Measurements from ENCODE around the gene SGCG.
"Not testable (repeated sequence)": the region's sequence is repeated elsewhere in the genome, so short reads cannot be mapped to it uniquely, and the experiment has no call there.

The SGCG gene

GRCh38 chr13:23273498-23273897 lies 92.7 kb downstream of the SGCG start:
- no peak for TF ChIP-seq SUZ12 (IDR thresholded peaks at IDR 0.05)
- TF ChIP-seq HDGF (IDR thresholded peaks at IDR 0.05; ENCODE audit: borderline replicate concordance), result no peak
- no peak for TF ChIP-seq CTBP1 (IDR thresholded peaks at IDR 0.05; ENCODE audit: borderline replicate concordance)
- no peak for TF ChIP-seq TARDBP (IDR thresholded peaks at IDR 0.05)
- no peak for TF ChIP-seq BHLHE40 (IDR thresholded peaks at IDR 0.05; ENCODE audit: borderline replicate concordance)
- no peak for TF ChIP-seq FOXK2 (IDR thresholded peaks at IDR 0.05)
- no peak for TF ChIP-seq FOXA1 (IDR thresholded peaks at IDR 0.05)
- no peak for TF ChIP-seq SP1 (IDR thresholded peaks at IDR 0.05)
- TF ChIP-seq ZNF384 (IDR thresholded peaks at IDR 0.05), result no peak
- no peak for TF ChIP-seq L3MBTL2 (conservative IDR thresholded peaks at IDR 0.05)
- TF ChIP-seq FOXM1 (IDR thresholded peaks at IDR 0.05; ENCODE audit: borderline replicate concordance), result no peak
- no peak for TF ChIP-seq ARNT (IDR thresholded peaks at IDR 0.05)
- TF ChIP-seq ELF4 (IDR thresholded peaks at IDR 0.05), result no peak
- TF ChIP-seq LEF1 (IDR thresholded peaks at IDR 0.05; ENCODE audit: borderline replicate concordance), result no peak
- no peak for TF ChIP-seq PKNOX1 (IDR thresholded peaks at IDR 0.05)
- TF ChIP-seq NFRKB (IDR thresholded peaks at IDR 0.05), result no peak
- POLR2A ChIA-PET, result no interaction called here
- no peak for DNase-seq (ENCODE audit: extremely low spot score)
- CTCF ChIA-PET, result no interaction called here

- POLR2A ChIA-PET, result no interaction called here
- CTCF ChIA-PET, result no interaction called here
- TF ChIP-seq PKNOX1 (IDR thresholded peaks at IDR 0.05) (no peak), TARDBP (IDR thresholded peaks at IDR 0.05) (no peak)
- DNase-seq (ENCODE audit: extremely low spot score), result no peak
Observed at GRCh38 chr13:23279321-23279720, 98.5 kb downstream of the SGCG start.

- no peak for DNase-seq (ENCODE audit: extremely low spot score)
- TF ChIP-seq ELF4 (IDR thresholded peaks at IDR 0.05), result no peak
- TF ChIP-seq L3MBTL2 (conservative IDR thresholded peaks at IDR 0.05), result no peak
- no peak for TF ChIP-seq SUZ12 (IDR thresholded peaks at IDR 0.05)
- no peak for TF ChIP-seq FOXK2 (IDR thresholded peaks at IDR 0.05)
- no peak for TF ChIP-seq HDGF (IDR thresholded peaks at IDR 0.05; ENCODE audit: borderline replicate concordance)
- no peak for TF ChIP-seq LEF1 (IDR thresholded peaks at IDR 0.05; ENCODE audit: borderline replicate concordance)
- TF ChIP-seq NFRKB (IDR thresholded peaks at IDR 0.05), result no peak
- no peak for TF ChIP-seq FOXM1 (IDR thresholded peaks at IDR 0.05; ENCODE audit: borderline replicate concordance)
- ChIA-PET CTCF (no interaction called here), POLR2A (no interaction called here)
Observed at GRCh38 chr13:23288564-23288963, 107.8 kb downstream of the SGCG start.

GRCh38 chr13:23288995-23289394 lies 108.2 kb downstream of the SGCG start:
- TF ChIP-seq ELF4 (IDR thresholded peaks at IDR 0.05), result no peak
- TF ChIP-seq PKNOX1 (IDR thresholded peaks at IDR 0.05), result no peak
- no peak for TF ChIP-seq CTBP1 (IDR thresholded peaks at IDR 0.05; ENCODE audit: borderline replicate concordance)
- TF ChIP-seq L3MBTL2 (conservative IDR thresholded peaks at IDR 0.05), result no peak
- TF ChIP-seq FOXK2 (IDR thresholded peaks at IDR 0.05), result no peak
- no peak for TF ChIP-seq NFRKB (IDR thresholded peaks at IDR 0.05)
- no peak for TF ChIP-seq BHLHE40 (IDR thresholded peaks at IDR 0.05; ENCODE audit: borderline replicate concordance)
- TF ChIP-seq ARNT (IDR thresholded peaks at IDR 0.05), result no peak
- ChIA-PET POLR2A (no interaction called here), CTCF (no interaction called here)
- DNase-seq (ENCODE audit: extremely low spot score), result no peak

- POLR2A ChIA-PET, result no interaction called here
- TF ChIP-seq ELF4 (IDR thresholded peaks at IDR 0.05), result no peak
- TF ChIP-seq FOXK2 (IDR thresholded peaks at IDR 0.05), result no peak
- TF ChIP-seq SUZ12 (IDR thresholded peaks at IDR 0.05), result no peak
- TF ChIP-seq FOXA1 (IDR thresholded peaks at IDR 0.05), result no peak
- no peak for TF ChIP-seq ZNF384 (IDR thresholded peaks at IDR 0.05)
- no peak for TF ChIP-seq BHLHE40 (IDR thresholded peaks at IDR 0.05; ENCODE audit: borderline replicate concordance)
- TF ChIP-seq TARDBP (IDR thresholded peaks at IDR 0.05), result no peak
- no peak for TF ChIP-seq LEF1 (IDR thresholded peaks at IDR 0.05; ENCODE audit: borderline replicate concordance)
- TF ChIP-seq HDGF (IDR thresholded peaks at IDR 0.05; ENCODE audit: borderline replicate concordance), result no peak
- TF ChIP-seq NFRKB (IDR thresholded peaks at IDR 0.05), result no peak
- TF ChIP-seq ARNT (IDR thresholded peaks at IDR 0.05), result no peak
- no peak for TF ChIP-seq SP1 (IDR thresholded peaks at IDR 0.05)
- TF ChIP-seq L3MBTL2 (conservative IDR thresholded peaks at IDR 0.05), result no peak
- no peak for TF ChIP-seq PKNOX1 (IDR thresholded peaks at IDR 0.05)
- no peak for TF ChIP-seq CTBP1 (IDR thresholded peaks at IDR 0.05; ENCODE audit: borderline replicate concordance)
- no peak for TF ChIP-seq FOXM1 (IDR thresholded peaks at IDR 0.05; ENCODE audit: borderline replicate concordance)
- CTCF ChIA-PET, result no interaction called here
- no peak for DNase-seq (ENCODE audit: extremely low spot score)
Observed at GRCh38 chr13:23289917-23290357, 109.2 kb downstream of the SGCG start.

- ChIA-PET CTCF (no interaction called here), POLR2A (no interaction called here)
- DNase-seq (ENCODE audit: extremely low spot score), result no peak
- no peak for TF ChIP-seq LEF1 (IDR thresholded peaks at IDR 0.05; ENCODE audit: borderline replicate concordance)
- no peak for TF ChIP-seq ARNT (IDR thresholded peaks at IDR 0.05)
- no peak for TF ChIP-seq L3MBTL2 (conservative IDR thresholded peaks at IDR 0.05)
- no peak for TF ChIP-seq SP1 (IDR thresholded peaks at IDR 0.05)
Observed at GRCh38 chr13:23292586-23292985, 111.8 kb downstream of the SGCG start.

- POLR2A ChIA-PET; CTCF ChIA-PET; DNase-seq (ENCODE audit: extremely low spot score): not testable (repeated sequence)
Observed at GRCh38 chr13:23314837-23315236, 134.1 kb downstream of the SGCG start.

All from HEK293T (cell line).